NCI-H2107 treated with DMSO at 0.1 percent for 48 hours (cell line): ENCODE results near the gene MRGPRF.

Experiments
- DNase-seq: peaks from one replicate; lab custom pipeline; 2025; ENCODE audit not compliant: unreplicated experiment; lab: John Stamatoyannopoulos, UW

Gene MRGPRF

GRCh38 chr11:69024509-69024908, 11.5 kb upstream of the MRGPRF start:
- DNase-seq, result no peak

GRCh38 chr11:69022260-69022659, 9.2 kb upstream of the MRGPRF start:
- DNase-seq, result no peak

- DNase-seq, result no peak
Observed at GRCh38 chr11:69018924-69019323, 5.9 kb upstream of the MRGPRF start.

- no peak for DNase-seq
Observed at GRCh38 chr11:69017951-69018350, 4.9 kb upstream of the MRGPRF start.

- no peak for DNase-seq
Observed at GRCh38 chr11:69014898-69015549, 2.0 kb upstream of the MRGPRF start.

- DNase-seq, result no peak
Observed at GRCh38 chr11:69014084-69014851, 1.2 kb upstream of the MRGPRF start.

- no peak for DNase-seq
Observed at GRCh38 chr11:69012092-69013008, 696 bp downstream of the MRGPRF start.

GRCh38 chr11:69011624-69012091, 1.4 kb downstream of the MRGPRF start:
- DNase-seq, result no peak

- DNase-seq, result no peak
Observed at GRCh38 chr11:69010964-69011623, 2.0 kb downstream of the MRGPRF start.

GRCh38 chr11:69010361-69010891, 2.6 kb downstream of the MRGPRF start:
- no peak for DNase-seq

GRCh38 chr11:69009441-69010211, 3.4 kb downstream of the MRGPRF start:
- DNase-seq, result no peak

- no peak for DNase-seq
Observed at GRCh38 chr11:69008737-69009440, 4.2 kb downstream of the MRGPRF start.

GRCh38 chr11:69007975-69008381, 5.1 kb downstream of the MRGPRF start:
- peak; percentile 13 for DNase-seq

GRCh38 chr11:69006816-69007215, 6.2 kb downstream of the MRGPRF start:
- DNase-seq, result no peak

GRCh38 chr11:69005631-69006368, 7.2 kb downstream of the MRGPRF start:
- no peak for DNase-seq

- no peak for DNase-seq
Observed at GRCh38 chr11:69005183-69005630, 7.8 kb downstream of the MRGPRF start.

GRCh38 chr11:69004411-69005182, 8.4 kb downstream of the MRGPRF start:
- no peak for DNase-seq

- DNase-seq, result no peak
Observed at GRCh38 chr11:69003866-69004367, 9.1 kb downstream of the MRGPRF start.
